DND-41 (cell line): Measurements from ENCODE around the gene FLRT2.

Experiments
- CTCF ChIP-seq: IDR thresholded peaks from 2 replicates; pipeline ENCODE4 v1.5.1; 2012; ENCODE audit warnings: borderline replicate concordance, low read length, moderate library complexity, mild to moderate bottlenecking; ENCODE audit not compliant: poor library complexity, severe bottlenecking; ENCODE audit errors: extremely low read depth
- EZH2 ChIP-seq: IDR thresholded peaks from 3 replicates; pipeline ENCODE4 v1.6.1; 2012; ENCODE audit warnings: borderline replicate concordance, low read depth, mild to moderate bottlenecking, moderate library complexity, low read length, inconsistent platforms; ENCODE audit not compliant: severe bottlenecking

GRCh38 chr14:85527006-85527405 is 2.9 kb upstream of the FLRT2 start:
- no peak for TF ChIP-seq CTCF
- TF ChIP-seq EZH2 = no peak
